K562 (cell line): Measurements from ENCODE around the gene SLCO2A1. TPM values are rescaled to one million over a fixed set of nuclear protein-coding genes. Genes with fewer than 3 reads are reported as not detected.

Experiments
- ATAC-seq: fragments of 200-7000 bp; cut with Tn5 transposase; 3 replicates; pipeline ENCODE4 v1.9.1; 2020; ENCODE audit warnings: moderate library complexity
- BruUV-seq: library from RNA; stranded (reverse); fragments of 400-500 nt; replicated peaks from 2 replicates; lab custom pipeline; 2021; lab: Mats Ljungman, UMichigan
- CTCF ChIA-PET: fragments of 300-600 bp; formaldehyde crosslinking; extraction: SDS; loops from one replicate; lab custom pipeline; 2021; ENCODE audit warnings: low intra/inter-chr PET ratio; lab: Yijun Ruan, JAX
- POLR2A ChIA-PET: fragments of 300-600, 350-650 bp; sonication (Branson Sonifier 250); formaldehyde crosslinking; extraction: SDS; loops from one replicate; lab custom pipeline; 2021; ENCODE audit warnings: antibody characterized with exemption, inconsistent platforms; lab: Yijun Ruan, JAX
- DNase-seq, 4 experiments: peaks; one replicate each; pipeline versions ENCODE4 v3.0.0 to v3.0.0-alpha.2; 2011 to 2018; ENCODE audit warnings: low spot score in 3 of 4, mixed read lengths in 3 of 4; ENCODE audit errors: extremely low read depth in 1 of 4
- FAIRE-seq: peaks from 2 replicates; lab custom pipeline; 2011; peaks lifted over from hg19 to GRCh38; lab: Jason Lieb, UNC
- H2AFZ ChIP-seq: 2 replicates; pipeline ENCODE4 v1.6.0; 2011; ENCODE audit warnings: low read depth, low read length, control low read depth, inconsistent platforms
- H3K27ac ChIP-seq: fragments of 200-600 bp; 3 replicates; pipeline ENCODE4 v1.8.0; 2011; ENCODE audit warnings: low read depth, mild to moderate bottlenecking, control low read depth, inconsistent platforms, low read length, moderate library complexity, mixed read lengths; ENCODE audit errors: extremely low read depth
- H3K27me3 ChIP-seq, 2 experiments: fragments of 300-600 bp in 1 of 2; 2 replicates in 1 of 2; 3 replicates in 1 of 2; pipeline versions ENCODE4 v1.6.0 to v1.8.0; 2011; ENCODE audit warnings: inconsistent platforms in 2 of 2, low read length in 2 of 2, mild to moderate bottlenecking in 1 of 2, mixed read lengths in 1 of 2, moderate library complexity in 1 of 2; ENCODE audit not compliant: control insufficient read depth in 2 of 2, insufficient read depth in 2 of 2
- H3K36me3 ChIP-seq: fragments of 300-600 bp; 3 replicates; pipeline ENCODE4 v1.8.0; 2011; ENCODE audit warnings: mild to moderate bottlenecking, low read length, inconsistent platforms; ENCODE audit not compliant: control insufficient read depth, insufficient read depth
- H3K4me1 ChIP-seq, 2 experiments: fragments of 200-600 bp in 1 of 2; replicated peaks in 1 of 2; 2 replicates in 1 of 2; 3 replicates in 1 of 2; pipeline versions ENCODE4 v1.5.1 to v1.8.0; 2011; ENCODE audit warnings: inconsistent platforms in 2 of 2, low read length in 2 of 2, mild to moderate bottlenecking in 1 of 2, mixed read lengths in 1 of 2, moderate library complexity in 1 of 2; ENCODE audit not compliant: control insufficient read depth in 2 of 2, insufficient read depth in 2 of 2
- H3K4me2 ChIP-seq: 2 replicates; pipeline ENCODE4 v1.6.1; 2011; ENCODE audit warnings: low read length, control low read depth, inconsistent platforms, mixed read lengths; ENCODE audit not compliant: insufficient read depth
- H3K4me3 ChIP-seq: fragments of 200-600 bp; sonication (generic), shearing (Covaris generic); 2 replicates; pipeline ENCODE4 v1.5.1; 2016; ENCODE audit warnings: control low read depth, inconsistent platforms
- H3K79me2 ChIP-seq: fragments of 200-600 bp; 3 replicates; pipeline ENCODE4 v1.8.0; 2011; ENCODE audit warnings: low read length, inconsistent platforms; ENCODE audit not compliant: control insufficient read depth, insufficient read depth
- H3K9ac ChIP-seq, 2 experiments: 2 replicates each; pipeline versions ENCODE4 v1.6.0 to v1.6.1; 2011; ENCODE audit warnings: low read depth in 2 of 2, low read length in 2 of 2, control low read depth in 1 of 2, inconsistent platforms in 1 of 2, mild to moderate bottlenecking in 1 of 2, mixed read lengths in 1 of 2; ENCODE audit not compliant: insufficient read depth in 1 of 2
- H3K9me1 ChIP-seq: one replicate; pipeline ENCODE4 v1.6.0; 2011; ENCODE audit warnings: inconsistent platforms, mild to moderate bottlenecking, low read length, moderate library complexity; ENCODE audit not compliant: control insufficient read depth, insufficient read depth
- H3K9me3 ChIP-seq: replicated peaks from 2 replicates; pipeline ENCODE4 v1.5.1; 2011; ENCODE audit warnings: low read depth, low read length, inconsistent platforms; ENCODE audit not compliant: control insufficient read depth, insufficient read depth
- H4K20me1 ChIP-seq: replicated peaks from 2 replicates; pipeline ENCODE4 v1.6.1; 2011; ENCODE audit warnings: low read length, inconsistent platforms, mixed read lengths; ENCODE audit not compliant: control insufficient read depth, insufficient read depth
- ADNP ChIP-seq: fragments of 200-800 bp; sonication (Bioruptor generic); IDR thresholded peaks from 2 replicates; pipeline ENCODE4 v1.6.1; 2016; ENCODE audit warnings: missing genetic modification characterization, missing compliant biosample characterization
- ATF4 ChIP-seq: fragments of 450-650 bp; formaldehyde crosslinking; IDR thresholded peaks from 2 replicates; pipeline ENCODE4 v1.4.0; 2022; ENCODE audit warnings: mild to moderate bottlenecking, moderate library complexity
- CREB3L1 ChIP-seq: fragments of 450-650 bp; IDR thresholded peaks from 2 replicates; pipeline ENCODE4 v1.6.1; 2014; ENCODE audit warnings: low read depth, mild to moderate bottlenecking, moderate library complexity, borderline replicate concordance
- HIVEP1 ChIP-seq: fragments of 250-450 bp; sonication (Bioruptor Pico); IDR thresholded peaks from 2 replicates; pipeline ENCODE4 v1.4.0; 2020; ENCODE audit warnings: mild to moderate bottlenecking
- HNRNPK ChIP-seq: fragments of 200-400 bp; formaldehyde crosslinking; IDR thresholded peaks from one replicate; pipeline ENCODE4 v1.6.1; 2018; ENCODE audit warnings: mild to moderate bottlenecking, low read depth, low read length; ENCODE audit not compliant: poor library complexity, severe bottlenecking
- MTA2 ChIP-seq: fragments of 450-650 bp; IDR thresholded peaks from 2 replicates; pipeline ENCODE4 v1.6.1; 2016; ENCODE audit warnings: low read depth
- NR0B1 ChIP-seq: fragments of 450-650 bp; IDR thresholded peaks from one replicate; pipeline ENCODE4 v1.6.1; 2018; ENCODE audit warnings: mild to moderate bottlenecking, moderate library complexity; ENCODE audit not compliant: partially characterized antibody
- NR1H2 ChIP-seq: sonication (generic); formaldehyde crosslinking; IDR thresholded peaks from 2 replicates; pipeline ENCODE4 v1.4.0; 2020; ENCODE audit warnings: mild to moderate bottlenecking, missing genetic modification reagents
- RREB1 ChIP-seq: fragments of 250-450 bp; sonication (Bioruptor Pico); IDR thresholded peaks from 2 replicates; pipeline ENCODE4 v1.4.0; 2020
- SIRT6 ChIP-seq: IDR thresholded peaks from one replicate; pipeline ENCODE4 v1.6.1; 2012; ENCODE audit warnings: low read depth, mild to moderate bottlenecking, control low read depth, inconsistent platforms, low read length, moderate library complexity
- SMAD3 ChIP-seq: fragments of 450-650 bp; formaldehyde crosslinking; conservative IDR thresholded peaks from 2 replicates; pipeline ENCODE4 v1.4.0; 2020; ENCODE audit warnings: mild to moderate bottlenecking
- ZNF24 ChIP-seq: fragments of 450-650 bp; IDR thresholded peaks from 2 replicates; pipeline ENCODE4 v1.6.1; 2016
- ZNF324 ChIP-seq: fragments of 250-450 bp; sonication (Bioruptor Pico); IDR thresholded peaks from 2 replicates; pipeline ENCODE4 v1.4.0; 2020; ENCODE audit warnings: mild to moderate bottlenecking
- ZNF551 ChIP-seq: fragments of 250-450 bp; sonication (Bioruptor Pico); IDR thresholded peaks from 2 replicates; pipeline ENCODE4 v1.5.0; 2021; ENCODE audit warnings: mild to moderate bottlenecking, moderate library complexity
- ZNF583 ChIP-seq: fragments of 250-450 bp; sonication (Bioruptor Pico); IDR thresholded peaks from 2 replicates; pipeline ENCODE4 v1.4.0; 2020
- WGBS: fragments of 100-300 bp; shearing (Covaris generic); methylation state at CpG from one replicate; pipeline ENCODE4 v1.1.6; 2016; ENCODE audit warnings: low coverage, mixed read lengths; ENCODE audit not compliant: insufficient coverage; ENCODE audit errors: missing lambda C conversion rate; 5-methylcytosine and 5-hydroxymethylcytosine counted together
- in situ Hi-C: fragments of 300-500 bp; cut with MboI; formaldehyde crosslinking; loops from 4 replicates; pipeline ENCODE4 v1.15.0; 2018; ENCODE audit warnings: inconsistent platforms, mixed read lengths
- intact Hi-C: fragments of 100-400 bp; cut with micrococcal nuclease; formaldehyde crosslinking; loops from 2 replicates; pipeline ENCODE4 v1.14.2; 2022
- polyA plus RNA-seq, 8 experiments: library from polyadenylated mRNA; depleted of rRNA in 4 of 8; stranded (reverse) in 5 of 8; unstranded in 3 of 8; fragments of >200 nt; fragmentation: Nextera tagmentation in 2 of 8; fragmentation: Illumina TruSeq in 1 of 8; extraction: Ambion mirVana in 2 of 8; extraction: Trizol in 1 of 8; gene quantifications; 2 replicates each; pipeline versions ENCODE4 v1.2.1 to v1.2.3, GENCODE V29; 2011 to 2014; ENCODE audit warnings: inconsistent platforms in 1 of 8, missing spikeins in 1 of 8
- total RNA-seq, 7 experiments: library from RNA; depleted of rRNA in 6 of 7; stranded (reverse); fragments of >200 nt in 6 of 7; fragmentation: Illumina TruSeq in 2 of 7; extraction: Trizol in 2 of 7; gene quantifications; 2 replicates each; pipeline versions ENCODE4 v1.2.1 to v1.2.3, GENCODE V29; 2011 to 2021; ENCODE audit warnings: low replicate concordance in 1 of 7

The SLCO2A1 gene
- total and polyA plus RNA-seq, 9 of the 15 experiments (the other 6 are each of a cell fraction or from before 2014, with no cell fraction given): 0.16 to 1.0 TPM; not detected in 7

- H3K9ac ChIP-seq: no peak overlapping the region
- intact Hi-C loops: no loop called here
- no peak for TF ChIP-seq MTA2
- TF ChIP-seq ZNF551: no peak
- no peak for TF ChIP-seq ZNF583 (CRISPR knock-in tag)
- TF ChIP-seq ADNP (tag): no peak
- no peak for TF ChIP-seq HIVEP1 (CRISPR knock-in tag)
- no peak for TF ChIP-seq SIRT6
- TF ChIP-seq SMAD3 (CRISPR knock-in tag): no peak
- no peak for TF ChIP-seq ZNF324 (CRISPR knock-in tag)
- no peak for TF ChIP-seq NR0B1
- TF ChIP-seq NR1H2 (CRISPR knock-in tag): no peak
- no peak for TF ChIP-seq RREB1 (CRISPR knock-in tag)
- no peak for TF ChIP-seq ZNF24
- no peak for TF ChIP-seq HNRNPK
- TF ChIP-seq ATF4 (CRISPR knock-in tag): no peak
- TF ChIP-seq CREB3L1: no peak
Measured at GRCh38 chr3:133949438-133949837, 80.3 kb downstream of the SLCO2A1 start.

More at GRCh38 chr3:133949438-133949837, 80.3 kb downstream of the SLCO2A1 start:
- no peak overlapping the region for H3K4me3 ChIP-seq
- peaks cover 2% of the 10 kb centered on the region for H3K9me1 ChIP-seq
- no peaks in the 10 kb centered on the region for H3K36me3 ChIP-seq
- H4K20me1 ChIP-seq: peaks cover 7% of the 10 kb centered on the region; the same call in 1 of the 2 replicates
- DNase-seq (no peak), ATAC-seq (no peak), FAIRE-seq (no peak)
- no peak overlapping the region for H3K4me2 ChIP-seq
- WGBS: 0% methylated on average over 2 of the region's 2 CpGs
- in situ Hi-C loops: no loop called here
- POLR2A ChIA-PET: interaction anchor here (0.6 kb wide), 1 partner anchor 24 kb away, joined by 3 read pairs; no protein-coding TSS in a partner anchor
- peaks cover 0 to 45% of the 10 kb centered on the region in 2 experiments; a peak in 4 of 5 replicates for H3K27me3 ChIP-seq
- H3K27ac ChIP-seq: no peak overlapping the region
- no peaks in the 10 kb centered on the region for H3K4me1 ChIP-seq
- CTCF ChIA-PET: no interaction called here
- BruUV-seq: no TSS peak
- no peaks in the 10 kb centered on the region; the same call in 1 of the 2 replicates for H3K9me3 ChIP-seq
- H3K79me2 ChIP-seq: no peaks in the 10 kb centered on the region
- no peak overlapping the region for H2AFZ ChIP-seq
